ENCODE data around the gene NGDN.

NGDN gene

GRCh38 chr14:23432102-23432925, 37.2 kb upstream of the NGDN start:
- no peak for TF ChIP-seq CTCF (IDR thresholded peaks at IDR 0.05; ENCODE audit: insufficient read depth, low read length, poor library complexity, severe bottlenecking)
- no peak for TF ChIP-seq EZH2phosphoT487 (conservative IDR thresholded peaks at IDR 0.05; ENCODE audit: low read length)
- no peak overlapping the region for H2AFZ ChIP-seq (ENCODE audit: low read depth, low read length, severe bottlenecking)
- H3F3A ChIP-seq (ENCODE audit: insufficient read depth): no peaks in the 10 kb centered on the region
- H4K20me1 ChIP-seq (ENCODE audit: low read depth, low read length): no peaks in the 10 kb centered on the region
- no peak overlapping the region for H3K27ac ChIP-seq (ENCODE audit: low read depth, low read length)
- peaks cover 4% of the 10 kb centered on the region; the same call in 1 of the 2 replicates for H3K27me3 ChIP-seq (ENCODE audit: low read length)
- H3K36me3 ChIP-seq (ENCODE audit: low read length): no peaks in the 10 kb centered on the region
- no peaks in the 10 kb centered on the region for H3K9me3 ChIP-seq (ENCODE audit: insufficient read depth, low read length)
- no peaks in the 10 kb centered on the region for H3K9me2 ChIP-seq (replicated peaks; ENCODE audit: insufficient read depth, low read length)
- no peak overlapping the region for H3K4me2 ChIP-seq (ENCODE audit: low read depth, low read length, poor library complexity, severe bottlenecking)
- H3K79me2 ChIP-seq (ENCODE audit: insufficient read depth, low read length): no peaks in the 10 kb centered on the region
- H3K4me3 ChIP-seq (ENCODE audit: insufficient read depth, low read length, poor library complexity, severe bottlenecking): no peak overlapping the region
- no peak overlapping the region for H3K9ac ChIP-seq (ENCODE audit: low read length)

- Histone ChIP-seq H3K36me3 (ENCODE audit: low read length) (no peaks in the 10 kb centered on the region), H3K9me3 (ENCODE audit: insufficient read depth, low read length) (no peaks in the 10 kb centered on the region), H3K9ac (ENCODE audit: low read length) (no peak overlapping the region), H3K9me2 (replicated peaks; ENCODE audit: insufficient read depth, low read length) (no peaks in the 10 kb centered on the region), H2AFZ (ENCODE audit: low read depth, low read length, severe bottlenecking) (no peak overlapping the region), H3K4me2 (ENCODE audit: low read depth, low read length, poor library complexity, severe bottlenecking) (no peak overlapping the region), H3K79me2 (ENCODE audit: insufficient read depth, low read length) (no peaks in the 10 kb centered on the region), H3K27ac (ENCODE audit: low read depth, low read length) (no peak overlapping the region), H4K20me1 (ENCODE audit: low read depth, low read length) (no peaks in the 10 kb centered on the region), H3K27me3 (ENCODE audit: low read length) (peaks cover 3% of the 10 kb centered on the region; the same call in 1 of the 2 replicates), H3K4me3 (ENCODE audit: insufficient read depth, low read length, poor library complexity, severe bottlenecking) (no peak overlapping the region), H3F3A (ENCODE audit: insufficient read depth) (no peaks in the 10 kb centered on the region)
- TF ChIP-seq CTCF (IDR thresholded peaks at IDR 0.05; ENCODE audit: insufficient read depth, low read length, poor library complexity, severe bottlenecking): no peak
- no peak for TF ChIP-seq EZH2phosphoT487 (conservative IDR thresholded peaks at IDR 0.05; ENCODE audit: low read length)
These were observed 36.6 kb upstream of the NGDN start for GRCh38 chr14:23432946-23433345.

DNA sequence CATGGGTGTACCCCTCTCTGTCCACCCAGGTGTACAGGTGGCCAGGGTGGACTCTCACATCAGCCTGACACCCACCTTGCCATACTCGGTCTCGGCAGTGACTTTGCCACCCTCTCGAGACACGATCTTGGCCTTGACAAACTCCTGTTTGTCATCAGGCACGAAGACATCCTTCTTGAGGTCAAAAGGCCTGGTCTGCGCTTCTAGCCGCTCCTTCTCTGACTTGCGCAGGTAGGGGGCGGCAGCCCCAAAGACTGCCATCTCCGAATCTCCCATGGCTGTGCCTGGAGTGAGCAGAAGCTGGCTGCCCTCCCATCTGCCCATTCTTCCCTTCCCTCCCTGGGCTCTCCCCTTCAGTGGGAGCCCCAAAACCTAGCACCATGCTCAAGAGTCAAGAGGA, 36.0 kb upstream of the NGDN start:
- no peak for TF ChIP-seq EZH2phosphoT487 (conservative IDR thresholded peaks at IDR 0.05; ENCODE audit: low read length)
- TF ChIP-seq CTCF (IDR thresholded peaks at IDR 0.05; ENCODE audit: insufficient read depth, low read length, poor library complexity, severe bottlenecking): no peak
- Histone ChIP-seq H3K9me3 (ENCODE audit: insufficient read depth, low read length) (no peaks in the 10 kb centered on the region), H4K20me1 (ENCODE audit: low read depth, low read length) (no peaks in the 10 kb centered on the region), H3K36me3 (ENCODE audit: low read length) (no peaks in the 10 kb centered on the region), H3K4me3 (ENCODE audit: insufficient read depth, low read length, poor library complexity, severe bottlenecking) (no peak overlapping the region), H3K79me2 (ENCODE audit: insufficient read depth, low read length) (no peaks in the 10 kb centered on the region), H3K27ac (ENCODE audit: low read depth, low read length) (no peak overlapping the region), H3K4me2 (ENCODE audit: low read depth, low read length, poor library complexity, severe bottlenecking) (no peak overlapping the region), H3K9me2 (replicated peaks; ENCODE audit: insufficient read depth, low read length) (no peaks in the 10 kb centered on the region), H3F3A (ENCODE audit: insufficient read depth) (no peaks in the 10 kb centered on the region), H3K27me3 (ENCODE audit: low read length) (no peaks in the 10 kb centered on the region), H2AFZ (ENCODE audit: low read depth, low read length, severe bottlenecking) (no peak overlapping the region), H3K9ac (ENCODE audit: low read length) (no peak overlapping the region)

All from SU-DHL-6 (cell line).